C4-2B (cell line): ENCODE results near the gene DOCK11.

Experiments
- H3K27ac ChIP-seq: fragments of 450-650 bp; 2 replicates; pipeline ENCODE4 v1.5.1; 2017
- CTCF ChIP-seq: fragments of 450-650 bp; conservative IDR thresholded peaks from 2 replicates; pipeline ENCODE4 v1.5.1; 2017; ENCODE audit warnings: mild to moderate bottlenecking
- ZFX ChIP-seq: fragments of 450-650 bp; IDR thresholded peaks from 2 replicates; pipeline ENCODE4 v1.6.1; 2017

DOCK11 gene

GRCh38 chrX:118660085-118660484, 164.5 kb downstream of the DOCK11 start:
- no peak for TF ChIP-seq ZFX
- TF ChIP-seq CTCF, result no peak
- H3K27ac ChIP-seq, result no peak overlapping the region

DNA sequence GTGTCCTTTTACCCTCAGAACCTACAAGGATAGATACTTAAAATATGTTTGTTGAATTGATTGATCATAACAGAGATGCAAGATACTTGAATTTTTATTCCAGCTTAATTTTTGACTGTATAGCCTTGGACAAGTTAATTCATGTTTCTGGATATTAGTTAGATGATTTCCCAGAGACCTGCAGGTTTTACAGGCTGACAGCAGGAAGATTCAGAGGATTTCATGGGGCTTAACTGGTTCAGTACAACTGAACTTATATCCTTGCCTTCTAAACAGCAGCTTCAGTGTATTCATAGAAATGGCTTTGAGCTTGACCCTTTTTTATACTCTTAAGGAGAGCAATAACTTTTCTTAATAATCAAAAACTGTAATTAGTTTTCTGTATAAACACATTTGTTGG, 169.6 kb downstream of the DOCK11 start:
- no peak for TF ChIP-seq CTCF
- no peak for TF ChIP-seq ZFX
- no peak overlapping the region for H3K27ac ChIP-seq

DNA sequence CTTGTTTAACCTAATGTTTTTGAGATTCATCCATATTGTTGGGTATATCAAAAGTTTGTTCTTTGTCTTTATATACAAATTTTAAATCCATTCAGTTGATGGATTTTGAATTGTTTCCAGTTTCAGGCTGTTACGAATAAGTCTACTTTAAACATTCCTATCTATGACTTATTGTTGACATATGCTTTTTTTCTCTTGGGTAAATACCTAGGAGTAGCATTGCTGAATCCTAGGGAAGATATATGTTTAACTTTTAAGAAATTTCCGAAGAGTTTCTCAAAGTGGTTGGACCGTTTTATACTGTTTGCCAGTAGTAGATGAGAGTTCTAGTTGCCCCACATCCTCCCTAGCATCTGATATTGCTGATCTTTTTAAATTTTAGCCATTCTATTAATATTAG, 170.9 kb downstream of the DOCK11 start:
- no peak overlapping the region for H3K27ac ChIP-seq
- TF ChIP-seq CTCF (no peak), ZFX (no peak)

DNA sequence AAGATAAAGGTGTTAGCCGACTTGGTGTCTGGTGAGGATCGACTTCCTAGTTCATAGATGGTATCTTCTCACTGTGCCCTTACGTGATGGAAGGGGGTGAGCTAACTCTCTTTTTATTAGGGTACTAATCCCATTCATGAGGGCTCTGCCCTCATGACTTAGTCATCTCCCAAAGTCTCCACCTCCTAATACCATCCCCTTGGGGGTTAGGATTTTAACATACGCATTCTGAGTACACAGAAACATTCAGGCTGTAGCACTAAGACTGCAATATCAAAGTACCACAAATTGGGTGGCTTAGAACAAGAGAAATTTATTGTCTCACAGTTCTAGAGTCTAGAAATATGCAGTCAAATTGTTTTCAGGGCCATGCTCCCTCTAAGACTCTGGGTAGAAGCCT, 173.8 kb downstream of the DOCK11 start:
- H3K27ac ChIP-seq, result no peak overlapping the region
- TF ChIP-seq ZFX (no peak), CTCF (no peak)

GRCh38 chrX:118675326-118675965, 179.8 kb downstream of the DOCK11 start:
- no peak overlapping the region for H3K27ac ChIP-seq
- no peak for TF ChIP-seq CTCF
- TF ChIP-seq ZFX, result no peak

DNA sequence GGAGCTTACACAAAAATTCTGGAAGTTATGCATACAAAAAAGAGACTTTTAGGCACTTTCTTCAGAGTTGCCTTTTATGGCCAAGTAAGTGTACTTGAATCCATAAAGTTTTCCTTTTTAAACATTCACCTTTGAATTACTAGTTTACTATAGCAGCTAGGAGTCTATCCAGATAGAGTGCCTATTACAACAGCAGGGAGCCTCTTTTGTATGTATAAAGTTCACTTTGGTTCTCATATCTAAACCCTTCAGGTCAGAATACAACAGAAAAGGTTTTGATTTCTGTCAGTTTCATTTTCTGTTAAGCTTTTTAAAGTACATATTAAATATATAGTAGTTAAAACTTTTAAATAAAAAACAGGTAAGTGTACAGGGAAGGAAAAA, 180.3 kb downstream of the DOCK11 start:
- no peak for TF ChIP-seq ZFX
- TF ChIP-seq CTCF, result no peak
- no peak overlapping the region for H3K27ac ChIP-seq

GRCh38 chrX:118677318-118677717, 181.7 kb downstream of the DOCK11 start:
- TF ChIP-seq CTCF (no peak), ZFX (no peak)
- no peak overlapping the region for H3K27ac ChIP-seq
